ENCODE results near the gene ARHGEF28. TPM values are rescaled to one million over a fixed set of nuclear protein-coding genes. Genes with fewer than 3 reads are reported as not detected.

Gene ARHGEF28
- polyA plus RNA-seq, 3 donors: not detected

- H2AFZ ChIP-seq (ENCODE audit: insufficient read depth, low read depth, low read length, poor library complexity, severe bottlenecking): no peak overlapping the region
- H3K4me3 ChIP-seq (replicated peaks in 1 of 3; ENCODE audit: low read depth in 2 of 3, low read length in 3 of 3): no peak overlapping the region
- no peak overlapping the region for H3K9ac ChIP-seq (ENCODE audit: insufficient read depth, low read length, poor library complexity, severe bottlenecking)
- no peaks in the 10 kb centered on the region for H3K27me3 ChIP-seq (ENCODE audit: control insufficient read depth in 2 of 2, insufficient read depth in 2 of 2, low read length in 2 of 2)
- Mint-ChIP-seq H3K4me1 (peaks cover 31% of the 10 kb centered on the region), H3K27me3 (ENCODE audit: low read depth in 3 of 3) (no peaks in the 10 kb centered on the region), H3K9me3 (peaks cover 0 to 2% (median 0%) of the 10 kb centered on the region in 7 donors), H3K4me3 (no peak overlapping the region), H3K27ac (no peak overlapping the region), H3K36me3 (peaks cover 0 to 2% of the 10 kb centered on the region in 2 donors)
- no peak for DNase-seq
- intact Hi-C loops (cut with micrococcal nuclease): no loop called here
- no peaks in the 10 kb centered on the region for H3K36me3 ChIP-seq (replicated peaks in 1 of 2; ENCODE audit: control insufficient read depth in 1 of 2, insufficient read depth in 2 of 2, low read length in 2 of 2)
- WGBS (ENCODE audit: insufficient coverage): 100% methylated on average over 5 of the region's 7 CpGs
- no peak overlapping the region for H3K27ac ChIP-seq (ENCODE audit: low read depth in 1 of 2, low read length in 2 of 2)
- H4K20me1 ChIP-seq (ENCODE audit: insufficient read depth, low read length): no peaks in the 10 kb centered on the region
- peaks cover 3 to 4% of the 10 kb centered on the region in 2 donors for H3K4me1 ChIP-seq (ENCODE audit: control insufficient read depth in 1 of 2, insufficient read depth in 2 of 2, low read length in 2 of 2)
- no peak overlapping the region for H3K4me2 ChIP-seq (replicated peaks; ENCODE audit: extremely low read depth, low read length, poor library complexity, severe bottlenecking)
- no peak for TF ChIP-seq CTCF (IDR thresholded peaks at IDR 0.05)
- H3K9me3 ChIP-seq (replicated peaks in 1 of 2; ENCODE audit: control insufficient read depth in 1 of 2, insufficient read depth in 1 of 2, low read length in 2 of 2): no peaks in the 10 kb centered on the region
- H3K79me2 ChIP-seq (ENCODE audit: insufficient read depth, low read length): no peaks in the 10 kb centered on the region
Observed at GRCh38 chr5:73663161-73663859, 37.3 kb downstream of the ARHGEF28 start.

DNA sequence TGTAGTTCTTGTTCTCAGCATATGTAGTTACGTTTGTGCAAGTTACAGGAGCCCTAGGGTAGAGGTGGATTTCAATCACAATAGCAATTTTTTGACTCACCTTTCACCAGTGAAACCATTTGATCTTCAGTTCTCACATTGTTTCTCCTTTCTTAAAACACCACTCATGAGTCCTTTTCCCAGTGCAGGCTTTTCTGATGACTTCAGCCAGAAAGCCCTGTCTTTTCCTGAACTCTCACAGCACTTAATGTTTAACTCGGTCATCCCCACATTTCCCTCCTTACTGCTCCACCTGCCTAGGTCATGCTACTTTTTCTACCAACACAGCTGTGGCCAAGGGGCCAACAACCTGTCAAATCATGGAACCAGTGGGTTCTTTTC is 37.9 kb downstream of the ARHGEF28 start:
- 100% methylated on average over 1 of the region's 2 CpGs for WGBS (ENCODE audit: insufficient coverage)
- intact Hi-C loops (cut with micrococcal nuclease): no loop called here
- H3K4me3 Mint-ChIP-seq: no peak overlapping the region
- no peak overlapping the region for H3K4me3 ChIP-seq (replicated peaks in 1 of 3; ENCODE audit: low read depth in 2 of 3, low read length in 3 of 3)
- H3K27me3 Mint-ChIP-seq (ENCODE audit: low read depth in 3 of 3): no peaks in the 10 kb centered on the region
- no peaks in the 10 kb centered on the region for H3K9me3 ChIP-seq (replicated peaks in 1 of 2; ENCODE audit: control insufficient read depth in 1 of 2, insufficient read depth in 1 of 2, low read length in 2 of 2)
- no peak overlapping the region for H3K4me2 ChIP-seq (replicated peaks; ENCODE audit: extremely low read depth, low read length, poor library complexity, severe bottlenecking)
- peaks cover 0 to 2% (median 0%) of the 10 kb centered on the region in 7 donors for H3K9me3 Mint-ChIP-seq
- H3K36me3 ChIP-seq (replicated peaks in 1 of 2; ENCODE audit: control insufficient read depth in 1 of 2, insufficient read depth in 2 of 2, low read length in 2 of 2): no peaks in the 10 kb centered on the region
- peaks cover 30% of the 10 kb centered on the region for H3K4me1 Mint-ChIP-seq
- no peaks in the 10 kb centered on the region for H4K20me1 ChIP-seq (ENCODE audit: insufficient read depth, low read length)
- peaks cover 3 to 4% of the 10 kb centered on the region in 2 donors for H3K4me1 ChIP-seq (ENCODE audit: control insufficient read depth in 1 of 2, insufficient read depth in 2 of 2, low read length in 2 of 2)
- H3K9ac ChIP-seq (ENCODE audit: insufficient read depth, low read length, poor library complexity, severe bottlenecking): no peak overlapping the region
- no peaks in the 10 kb centered on the region for H3K27me3 ChIP-seq (ENCODE audit: control insufficient read depth in 2 of 2, insufficient read depth in 2 of 2, low read length in 2 of 2)
- DNase-seq: no peak
- H2AFZ ChIP-seq (ENCODE audit: insufficient read depth, low read depth, low read length, poor library complexity, severe bottlenecking): no peak overlapping the region
- H3K27ac ChIP-seq (ENCODE audit: low read depth in 1 of 2, low read length in 2 of 2): no peak overlapping the region
- peaks cover 0 to 2% of the 10 kb centered on the region in 2 donors for H3K36me3 Mint-ChIP-seq
- no peak overlapping the region for H3K27ac Mint-ChIP-seq
- no peak for TF ChIP-seq CTCF (IDR thresholded peaks at IDR 0.05)
- no peaks in the 10 kb centered on the region for H3K79me2 ChIP-seq (ENCODE audit: insufficient read depth, low read length)

All from CD14-positive monocyte (primary cell).